Fibroblast of lung (primary cell): Measurements from ENCODE around the gene TNFRSF9. TPM values are rescaled to one million over a fixed set of nuclear protein-coding genes. Genes with fewer than 3 reads are reported as not detected.

ENCODE experiments used
- DNase-seq, 2 donors: peaks; one replicate each; pipeline versions ENCODE4 v3.0.0 to v3.0.0-alpha.2; 2010; ENCODE audit warnings: low read depth in 2 of 2
- H2AFZ ChIP-seq: 2 replicates; pipeline ENCODE4 v1.5.1; 2012; ENCODE audit warnings: low read length, control low read depth, inconsistent platforms
- H3K27ac ChIP-seq: 2 replicates; pipeline ENCODE4 v1.5.1; 2011; ENCODE audit warnings: low read length, control low read depth; ENCODE audit not compliant: insufficient read depth
- H3K27me3 ChIP-seq: 2 replicates; pipeline ENCODE4 v1.5.1; 2011; ENCODE audit warnings: mild to moderate bottlenecking, low read length; ENCODE audit not compliant: control insufficient read depth, insufficient read depth
- H3K36me3 ChIP-seq: 2 replicates; pipeline ENCODE4 v1.5.1; 2011; ENCODE audit warnings: low read length; ENCODE audit not compliant: control insufficient read depth, insufficient read depth
- H3K4me1 ChIP-seq: 2 replicates; pipeline ENCODE4 v1.5.1; 2011; ENCODE audit warnings: low read length; ENCODE audit not compliant: control insufficient read depth, insufficient read depth; ENCODE audit errors: extremely low read depth
- H3K4me2 ChIP-seq: 2 replicates; pipeline ENCODE4 v1.5.1; 2011; ENCODE audit warnings: low read length, control low read depth; ENCODE audit not compliant: insufficient read depth; ENCODE audit errors: extremely low read depth
- H3K4me3 ChIP-seq, 4 experiments: fragments of 200-600 bp in 1 of 4; sonication (generic) in 1 of 4; replicated peaks in 1 of 4; 2 replicates each; pipeline ENCODE4 v1.5.1; 2011 to 2016; ENCODE audit warnings: low read length in 4 of 4, low read depth in 3 of 4, mild to moderate bottlenecking in 3 of 4, control low read depth in 2 of 4, inconsistent platforms in 1 of 4, mixed read lengths in 1 of 4; ENCODE audit not compliant: insufficient read depth in 1 of 4; ENCODE audit errors: control extremely low read depth in 1 of 4
- H3K79me2 ChIP-seq: 2 replicates; pipeline ENCODE4 v1.5.1; 2012; ENCODE audit warnings: mild to moderate bottlenecking, low read length, inconsistent platforms; ENCODE audit not compliant: control insufficient read depth, insufficient read depth
- H3K9ac ChIP-seq: 2 replicates; pipeline ENCODE4 v1.5.1; 2011; ENCODE audit warnings: mild to moderate bottlenecking, low read length, control low read depth; ENCODE audit not compliant: insufficient read depth
- H3K9me3 ChIP-seq: 2 replicates; pipeline ENCODE4 v1.5.1; 2012; ENCODE audit warnings: low read depth, low read length; ENCODE audit not compliant: control insufficient read depth, insufficient read depth
- H4K20me1 ChIP-seq: 2 replicates; pipeline ENCODE4 v1.5.1; 2011; ENCODE audit warnings: low read length; ENCODE audit not compliant: control insufficient read depth, insufficient read depth; ENCODE audit errors: extremely low read depth
- EZH2 ChIP-seq: IDR thresholded peaks from 2 replicates; pipeline ENCODE4 v1.5.1; 2012; ENCODE audit warnings: low read length, control low read depth, mild to moderate bottlenecking; ENCODE audit errors: missing control alignments
- polyA plus RNA-seq, 2 donors: library from polyadenylated mRNA; depleted of rRNA in 1 of 2; stranded (reverse) in 1 of 2; unstranded in 1 of 2; fragments of >200 nt; gene quantifications; 2 replicates each; pipeline ENCODE4 v1.2.1, GENCODE V29; 2011 to 2012; ENCODE audit warnings: missing spikeins in 1 of 2
- total RNA-seq: library from RNA; depleted of rRNA; stranded (reverse); fragments of >200 nt; gene quantifications from 2 replicates; pipeline ENCODE4 v1.2.1, GENCODE V29; 2014
- TF ChIP-seq, protein P1 (sequence below), 2 donors: IDR thresholded peaks in 1 of 2; conservative IDR thresholded peaks in 1 of 2; 1 replicate in 1 of 2; 2 replicates in 1 of 2; pipeline ENCODE4 v1.5.1; 2011 to 2012; ENCODE audit warnings: low read length in 2 of 2, control low read depth in 1 of 2, inconsistent platforms in 1 of 2, low read depth in 1 of 2, mild to moderate bottlenecking in 1 of 2

The TNFRSF9 gene
- total and polyA plus RNA-seq, 2 donors (not counting 1 experiment from before 2014, with no cell fraction given): 0.02 TPM; not detected in 1

DNA sequence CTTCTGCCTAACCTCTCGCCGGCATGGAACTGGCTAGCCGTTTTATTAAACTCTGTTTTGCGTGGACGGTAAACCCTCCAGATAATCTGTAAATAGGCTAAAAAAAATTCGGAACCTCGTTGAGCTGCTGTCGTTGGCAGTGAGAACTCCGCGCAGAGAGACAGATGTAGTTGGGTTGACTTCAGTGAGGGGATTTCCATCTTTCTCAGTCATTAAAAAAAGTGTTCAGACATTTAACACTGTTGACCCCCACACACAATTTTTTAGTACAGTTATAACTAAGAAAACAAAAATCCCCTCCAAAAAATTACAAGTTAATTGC lies 21.3 kb upstream of the TNFRSF9 start:
- Histone ChIP-seq H3K4me3 (peak overlapping the region; percentile 71 to 96 (median 90)), H3K4me1 (peaks cover 2% of the 10 kb centered on the region), H4K20me1 (no peaks in the 10 kb centered on the region), H2AFZ (peak overlapping the region; percentile 15), H3K4me2 (peak overlapping the region; percentile 95), H3K9me3 (no peaks in the 10 kb centered on the region), H3K9ac (peak overlapping the region; percentile 92), H3K27ac (peak overlapping the region; percentile 89), H3K27me3 (no peaks in the 10 kb centered on the region), H3K36me3 (peaks cover 9% of the 10 kb centered on the region), H3K79me2 (peaks cover 35% of the 10 kb centered on the region)
- no peak for DNase-seq
- TF ChIP-seq EZH2: no peak
- TF ChIP-seq, protein P1, sequence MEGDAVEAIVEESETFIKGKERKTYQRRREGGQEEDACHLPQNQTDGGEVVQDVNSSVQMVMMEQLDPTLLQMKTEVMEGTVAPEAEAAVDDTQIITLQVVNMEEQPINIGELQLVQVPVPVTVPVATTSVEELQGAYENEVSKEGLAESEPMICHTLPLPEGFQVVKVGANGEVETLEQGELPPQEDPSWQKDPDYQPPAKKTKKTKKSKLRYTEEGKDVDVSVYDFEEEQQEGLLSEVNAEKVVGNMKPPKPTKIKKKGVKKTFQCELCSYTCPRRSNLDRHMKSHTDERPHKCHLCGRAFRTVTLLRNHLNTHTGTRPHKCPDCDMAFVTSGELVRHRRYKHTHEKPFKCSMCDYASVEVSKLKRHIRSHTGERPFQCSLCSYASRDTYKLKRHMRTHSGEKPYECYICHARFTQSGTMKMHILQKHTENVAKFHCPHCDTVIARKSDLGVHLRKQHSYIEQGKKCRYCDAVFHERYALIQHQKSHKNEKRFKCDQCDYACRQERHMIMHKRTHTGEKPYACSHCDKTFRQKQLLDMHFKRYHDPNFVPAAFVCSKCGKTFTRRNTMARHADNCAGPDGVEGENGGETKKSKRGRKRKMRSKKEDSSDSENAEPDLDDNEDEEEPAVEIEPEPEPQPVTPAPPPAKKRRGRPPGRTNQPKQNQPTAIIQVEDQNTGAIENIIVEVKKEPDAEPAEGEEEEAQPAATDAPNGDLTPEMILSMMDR (conservative IDR thresholded peaks at IDR 0.05 in 1 of 2, IDR thresholded peaks at IDR 0.05 in 1 of 2; ENCODE audit: low read depth in 1 of 2, low read length in 2 of 2): no peak

GRCh38 chr1:7961216-7962013 lies 20.8 kb upstream of the TNFRSF9 start, which contains the start of gene PARK7:
TSS of gene PARK7 (plus strand) at chr1:7961711. CDS start at chr1:7962786, 1,075 bp downstream.
- peak within 1 kb of the TSS; percentile 95 for H3K4me2 ChIP-seq
- H3K36me3 ChIP-seq: peaks cover 9% of the 10 kb centered on the region
- no peaks in the 10 kb centered on the region for H4K20me1 ChIP-seq
- peak within 1 kb of the TSS; percentile 92 for H3K9ac ChIP-seq
- H3K79me2 ChIP-seq: peaks cover 34% of the 10 kb centered on the region
- peak; percentile 99 for DNase-seq
- no peaks in the 10 kb centered on the region for H3K27me3 ChIP-seq
- H2AFZ ChIP-seq: peak within 1 kb of the TSS; percentile 58
- H3K4me1 ChIP-seq: peaks cover 2% of the 10 kb centered on the region
- no peak for TF ChIP-seq EZH2
- TF ChIP-seq, protein P1 (conservative IDR thresholded peaks at IDR 0.05 in 1 of 2, IDR thresholded peaks at IDR 0.05 in 1 of 2; ENCODE audit: low read depth in 1 of 2, low read length in 2 of 2): peak; percentile 39 to 56
- peak within 1 kb of the TSS; percentile 89 for H3K27ac ChIP-seq
- no peaks in the 10 kb centered on the region for H3K9me3 ChIP-seq
- peak within 1 kb of the TSS; percentile 71 to 96 (median 90) for H3K4me3 ChIP-seq

DNA sequence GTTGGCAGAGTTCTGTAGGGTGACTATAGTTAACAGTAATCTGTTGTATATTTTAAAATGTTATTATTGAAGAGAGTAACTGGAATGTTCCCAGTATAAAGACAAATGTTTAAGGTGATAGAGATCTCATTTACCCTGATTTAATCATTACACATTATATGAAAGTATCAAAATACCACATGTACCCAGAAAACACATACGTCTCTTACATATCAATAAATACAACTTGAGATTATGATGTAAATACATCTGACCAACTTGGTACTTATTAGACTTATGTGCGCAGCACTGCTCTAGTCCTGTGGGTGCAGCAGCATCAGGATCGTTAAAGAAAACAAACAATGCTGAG lies 20.2 kb upstream of the TNFRSF9 start:
- H3K27ac ChIP-seq: peak overlapping the region; percentile 89
- H3K36me3 ChIP-seq: peaks cover 5% of the 10 kb centered on the region
- H3K4me2 ChIP-seq: peak overlapping the region; percentile 75
- H3K27me3 ChIP-seq: no peaks in the 10 kb centered on the region
- TF ChIP-seq, protein P1 (conservative IDR thresholded peaks at IDR 0.05 in 1 of 2, IDR thresholded peaks at IDR 0.05 in 1 of 2; ENCODE audit: low read depth in 1 of 2, low read length in 2 of 2): no peak
- TF ChIP-seq EZH2: no peak
- H3K9me3 ChIP-seq: no peaks in the 10 kb centered on the region
- peaks cover 2% of the 10 kb centered on the region for H3K4me1 ChIP-seq
- DNase-seq: no peak
- peak overlapping the region; percentile 70 to 90 (median 72) for H3K4me3 ChIP-seq
- no peaks in the 10 kb centered on the region for H4K20me1 ChIP-seq
- peak overlapping the region; percentile 72 for H3K9ac ChIP-seq
- H3K79me2 ChIP-seq: peaks cover 28% of the 10 kb centered on the region
- H2AFZ ChIP-seq: peak overlapping the region; percentile 58
